Liver (tissue), 3 donors: ENCODE measurements around the gene CCM2L.

ENCODE experiments used
- CTCF ChIP-seq: fragments of 150-350 bp; IDR thresholded peaks from 2 replicates; pipeline ENCODE4 v1.5.1; 2017; ENCODE audit warnings: improper control_type of control experiment, low read depth, low read length; ENCODE audit not compliant: missing input control
- GABPA ChIP-seq, 2 donors: IDR thresholded peaks in 1 of 2; conservative IDR thresholded peaks in 1 of 2; 2 replicates each; pipeline ENCODE4 v1.6.1; 2016; ENCODE audit warnings: antibody characterized with exemption in 2 of 2, mild to moderate bottlenecking in 1 of 2, moderate library complexity in 1 of 2
- JUND ChIP-seq, 2 donors: IDR thresholded peaks; 2 replicates each; pipeline ENCODE4 v1.6.1; 2016; ENCODE audit warnings: antibody characterized with exemption in 2 of 2
- RAD21 ChIP-seq, 2 donors: IDR thresholded peaks; 2 replicates each; pipeline ENCODE4 v1.6.1; 2016; ENCODE audit warnings: antibody characterized with exemption in 2 of 2, mild to moderate bottlenecking in 2 of 2
- YY1 ChIP-seq: IDR thresholded peaks from 2 replicates; pipeline ENCODE4 v1.6.1; 2016; ENCODE audit warnings: antibody characterized with exemption, mild to moderate bottlenecking
- donor health status: healthy.
- donor health status: healthy.

GRCh38 chr20:32053648-32054047 is 43.4 kb downstream of the CCM2L start:
- no peak for TF ChIP-seq CTCF
- TF ChIP-seq YY1: no peak
- TF ChIP-seq JUND (IDR thresholded peaks at IDR 0.05): no peak
- no peak for TF ChIP-seq RAD21 (IDR thresholded peaks at IDR 0.05)
- no peak for TF ChIP-seq GABPA (IDR thresholded peaks at IDR 0.05 in 1 of 2, conservative IDR thresholded peaks at IDR 0.05 in 1 of 2)
